Cerebellar nuclear complex (tissue), 1 donor: ENCODE measurements around the gene LRRC56.

ENCODE experiments used
- DNase-seq, 2 experiments: peaks; one replicate each; lab custom pipeline; 2025; lab: John Stamatoyannopoulos, UW

The LRRC56 gene

GRCh38 chr11:598005-598680, 60.8 kb downstream of the LRRC56 start:
- DNase-seq: no peak

GRCh38 chr11:601573-602245, 64.4 kb downstream of the LRRC56 start:
- no peak for DNase-seq

- no peak for DNase-seq
Measured at GRCh38 chr11:603154-603553, 65.8 kb downstream of the LRRC56 start.
